Breast epithelium (tissue), 3 donors: ENCODE data around the gene ATAD3B.

Experiments used
- POLR2A ChIP-seq: fragments of 450-650 bp; IDR thresholded peaks from one replicate; pipeline ENCODE4 v1.6.1; 2016; ENCODE audit warnings: antibody characterized with exemption, mild to moderate bottlenecking, moderate library complexity
- TF ChIP-seq, protein P1 (sequence below), 3 donors: fragments of 450-650 bp; IDR thresholded peaks; one replicate each; pipeline ENCODE4 v1.5.1; 2016 to 2017; ENCODE audit warnings: antibody characterized with exemption in 3 of 3, mild to moderate bottlenecking in 3 of 3, moderate library complexity in 3 of 3

DNA sequence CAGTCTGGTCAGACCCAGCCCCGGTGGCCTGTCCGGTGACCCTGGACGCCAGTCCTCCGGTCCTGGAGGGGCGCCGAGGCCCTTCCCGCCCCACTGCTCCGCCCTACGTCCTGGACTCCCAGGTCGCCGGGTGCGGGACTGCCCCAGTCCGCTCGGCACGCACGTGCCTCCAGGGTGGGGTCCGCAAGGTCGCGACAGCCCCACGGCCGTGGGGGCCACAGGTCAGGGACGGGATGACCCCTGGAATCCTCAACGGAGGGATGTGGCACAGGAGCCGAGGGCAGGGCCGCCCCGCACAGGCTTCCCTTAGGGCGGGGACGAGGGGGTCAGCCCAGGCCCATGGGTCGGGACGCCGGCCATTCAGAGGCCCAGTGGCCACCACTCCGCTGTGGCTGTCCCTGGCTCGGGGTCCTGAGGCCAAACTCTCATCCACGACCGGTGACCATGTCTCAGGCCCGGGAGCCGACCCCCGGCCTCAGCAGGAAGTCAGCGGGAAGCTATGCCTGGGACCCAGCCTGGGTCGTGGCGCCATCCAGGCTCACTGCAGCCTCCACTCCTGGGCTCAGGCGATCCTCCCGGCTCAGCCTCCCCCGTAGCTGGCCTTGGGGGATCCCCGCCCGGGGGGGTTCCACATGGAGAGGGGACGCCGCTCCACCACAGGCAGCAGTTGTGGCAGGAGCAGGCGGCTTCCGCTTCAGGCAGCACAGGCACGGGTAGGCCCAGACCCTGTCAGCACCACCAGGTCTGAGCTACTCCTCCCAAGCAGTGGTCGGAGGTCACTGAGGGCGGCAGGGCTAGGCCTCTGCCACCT is 69.5 kb downstream of the ATAD3B start:
- TF ChIP-seq, protein P1, sequence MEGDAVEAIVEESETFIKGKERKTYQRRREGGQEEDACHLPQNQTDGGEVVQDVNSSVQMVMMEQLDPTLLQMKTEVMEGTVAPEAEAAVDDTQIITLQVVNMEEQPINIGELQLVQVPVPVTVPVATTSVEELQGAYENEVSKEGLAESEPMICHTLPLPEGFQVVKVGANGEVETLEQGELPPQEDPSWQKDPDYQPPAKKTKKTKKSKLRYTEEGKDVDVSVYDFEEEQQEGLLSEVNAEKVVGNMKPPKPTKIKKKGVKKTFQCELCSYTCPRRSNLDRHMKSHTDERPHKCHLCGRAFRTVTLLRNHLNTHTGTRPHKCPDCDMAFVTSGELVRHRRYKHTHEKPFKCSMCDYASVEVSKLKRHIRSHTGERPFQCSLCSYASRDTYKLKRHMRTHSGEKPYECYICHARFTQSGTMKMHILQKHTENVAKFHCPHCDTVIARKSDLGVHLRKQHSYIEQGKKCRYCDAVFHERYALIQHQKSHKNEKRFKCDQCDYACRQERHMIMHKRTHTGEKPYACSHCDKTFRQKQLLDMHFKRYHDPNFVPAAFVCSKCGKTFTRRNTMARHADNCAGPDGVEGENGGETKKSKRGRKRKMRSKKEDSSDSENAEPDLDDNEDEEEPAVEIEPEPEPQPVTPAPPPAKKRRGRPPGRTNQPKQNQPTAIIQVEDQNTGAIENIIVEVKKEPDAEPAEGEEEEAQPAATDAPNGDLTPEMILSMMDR (IDR thresholded peaks at IDR 0.05), result no peak
- no peak for TF ChIP-seq POLR2A
